Effector memory CD4-positive, alpha-beta T cell (primary cell): ENCODE measurements around the gene IPCEF1.

Source experiments
- DNase-seq, 3 donors: peaks; one replicate each; pipeline ENCODE4 v3.0.0-alpha.2; 2020
- H3K27ac ChIP-seq: 2 replicates; pipeline ENCODE4 v1.7.0; 2013; ENCODE audit warnings: mild to moderate bottlenecking, low read length, moderate library complexity; ENCODE audit not compliant: insufficient read depth, poor library complexity, severe bottlenecking
- H3K27me3 ChIP-seq: replicated peaks from 2 replicates; pipeline ENCODE4 v1.7.0; 2013; ENCODE audit warnings: mild to moderate bottlenecking, low read length; ENCODE audit not compliant: insufficient read depth, control insufficient read depth, poor library complexity, severe bottlenecking
- H3K36me3 ChIP-seq: 2 replicates; pipeline ENCODE4 v1.7.0; 2013; ENCODE audit warnings: mild to moderate bottlenecking, low read length, moderate library complexity; ENCODE audit not compliant: control insufficient read depth, insufficient read depth
- H3K4me1 ChIP-seq: 2 replicates; pipeline ENCODE4 v1.7.0; 2013; ENCODE audit warnings: low read length, mild to moderate bottlenecking; ENCODE audit not compliant: control insufficient read depth, insufficient read depth, poor library complexity, severe bottlenecking
- H3K4me3 ChIP-seq: 2 replicates; pipeline ENCODE4 v1.7.0; 2013; ENCODE audit warnings: low read length, low read depth, mild to moderate bottlenecking; ENCODE audit not compliant: insufficient read depth, poor library complexity, severe bottlenecking
- H3K9me3 ChIP-seq: 2 replicates; pipeline ENCODE4 v1.7.0; 2013; ENCODE audit warnings: mild to moderate bottlenecking, low read length, moderate library complexity; ENCODE audit not compliant: control insufficient read depth

Gene IPCEF1

GRCh38 chr6:154257067-154257466 is 99.5 kb downstream of the IPCEF1 start:
- Histone ChIP-seq H3K27ac (no peak overlapping the region), H3K4me1 (no peaks in the 10 kb centered on the region), H3K4me3 (no peak overlapping the region), H3K27me3 (no peaks in the 10 kb centered on the region), H3K9me3 (peaks cover 3% of the 10 kb centered on the region), H3K36me3 (no peaks in the 10 kb centered on the region)
- no peak for DNase-seq

GRCh38 chr6:154252678-154253077 is 103.9 kb downstream of the IPCEF1 start:
- H3K4me1 ChIP-seq = peaks cover 31% of the 10 kb centered on the region
- H3K9me3 ChIP-seq = peaks cover 3% of the 10 kb centered on the region
- H3K36me3 ChIP-seq = no peaks in the 10 kb centered on the region
- DNase-seq = no peak
- no peak overlapping the region for H3K27ac ChIP-seq
- no peaks in the 10 kb centered on the region for H3K27me3 ChIP-seq
- no peak overlapping the region for H3K4me3 ChIP-seq

GRCh38 chr6:154251116-154251515 is 105.5 kb downstream of the IPCEF1 start:
- peaks cover 32% of the 10 kb centered on the region for H3K4me1 ChIP-seq

GRCh38 chr6:154249499-154250298 is 106.9 kb downstream of the IPCEF1 start:
- Histone ChIP-seq H3K27ac (peak overlapping the region; percentile 75), H3K4me1 (peaks cover 35% of the 10 kb centered on the region), H3K4me3 (peak overlapping the region; percentile 33), H3K27me3 (no peaks in the 10 kb centered on the region), H3K9me3 (no peaks in the 10 kb centered on the region), H3K36me3 (no peaks in the 10 kb centered on the region)
- DNase-seq = peak; percentile 18 to 27 (median 25)

More at GRCh38 chr6:154251116-154251515, 105.5 kb downstream of the IPCEF1 start:
- Histone ChIP-seq H3K4me3 (no peak overlapping the region), H3K27me3 (no peaks in the 10 kb centered on the region), H3K36me3 (no peaks in the 10 kb centered on the region), H3K9me3 (peaks cover 2% of the 10 kb centered on the region), H3K27ac (peak overlapping the region; percentile 75)
- no peak for DNase-seq

GRCh38 chr6:154247119-154247861 is 109.3 kb downstream of the IPCEF1 start:
- Histone ChIP-seq H3K27ac (peak overlapping the region; percentile 75), H3K4me1 (peaks cover 50% of the 10 kb centered on the region), H3K27me3 (no peaks in the 10 kb centered on the region), H3K9me3 (no peaks in the 10 kb centered on the region), H3K4me3 (peak overlapping the region; percentile 66), H3K36me3 (no peaks in the 10 kb centered on the region)
- DNase-seq = peak in 1 of 3 donors; percentile 12

- H3K36me3 ChIP-seq = no peaks in the 10 kb centered on the region
- H3K4me1 ChIP-seq = peaks cover 53% of the 10 kb centered on the region
- H3K27ac ChIP-seq = peak overlapping the region; percentile 75
- DNase-seq = no peak
- H3K27me3 ChIP-seq = no peaks in the 10 kb centered on the region
- H3K9me3 ChIP-seq = no peaks in the 10 kb centered on the region
- peak overlapping the region; percentile 66 for H3K4me3 ChIP-seq
Measured at GRCh38 chr6:154246723-154247118, 109.9 kb downstream of the IPCEF1 start.

- Histone ChIP-seq H3K4me3 (peak overlapping the region; percentile 66), H3K36me3 (no peaks in the 10 kb centered on the region)
Measured at GRCh38 chr6:154245506-154245905, 111.1 kb downstream of the IPCEF1 start.

GRCh38 chr6:154243793-154244750 is 112.5 kb downstream of the IPCEF1 start:
- Histone ChIP-seq H3K4me3 (peak overlapping the region; percentile 66), H3K36me3 (no peaks in the 10 kb centered on the region), H3K27me3 (no peaks in the 10 kb centered on the region), H3K4me1 (peaks cover 38% of the 10 kb centered on the region), H3K27ac (peak overlapping the region; percentile 75), H3K9me3 (no peaks in the 10 kb centered on the region)
- DNase-seq = no peak

More at GRCh38 chr6:154245506-154245905, 111.1 kb downstream of the IPCEF1 start:
- Histone ChIP-seq H3K27ac (peak overlapping the region; percentile 75), H3K27me3 (no peaks in the 10 kb centered on the region), H3K9me3 (no peaks in the 10 kb centered on the region), H3K4me1 (peaks cover 50% of the 10 kb centered on the region)
- DNase-seq = no peak

- H3K9me3 ChIP-seq = no peaks in the 10 kb centered on the region
- no peaks in the 10 kb centered on the region for H3K36me3 ChIP-seq
- no peaks in the 10 kb centered on the region for H3K27me3 ChIP-seq
- peaks cover 34% of the 10 kb centered on the region for H3K4me1 ChIP-seq
- peak overlapping the region; percentile 40 for H3K27ac ChIP-seq
- H3K4me3 ChIP-seq = no peak overlapping the region
- DNase-seq = no peak
Measured at GRCh38 chr6:154242617-154243357, 113.8 kb downstream of the IPCEF1 start.
